GM21515 (cell line): ENCODE data around the gene TNIP1.
A peak's percentile ranks its signal among the peaks of the same experiment; 100 is the strongest.

Source experiments
- ATAC-seq: cut with Tn5 transposase; IDR thresholded peaks from one replicate; pipeline ENCODE4 v1.9.1; 2021; ENCODE audit not compliant: unreplicated experiment

The TNIP1 gene

DNA sequence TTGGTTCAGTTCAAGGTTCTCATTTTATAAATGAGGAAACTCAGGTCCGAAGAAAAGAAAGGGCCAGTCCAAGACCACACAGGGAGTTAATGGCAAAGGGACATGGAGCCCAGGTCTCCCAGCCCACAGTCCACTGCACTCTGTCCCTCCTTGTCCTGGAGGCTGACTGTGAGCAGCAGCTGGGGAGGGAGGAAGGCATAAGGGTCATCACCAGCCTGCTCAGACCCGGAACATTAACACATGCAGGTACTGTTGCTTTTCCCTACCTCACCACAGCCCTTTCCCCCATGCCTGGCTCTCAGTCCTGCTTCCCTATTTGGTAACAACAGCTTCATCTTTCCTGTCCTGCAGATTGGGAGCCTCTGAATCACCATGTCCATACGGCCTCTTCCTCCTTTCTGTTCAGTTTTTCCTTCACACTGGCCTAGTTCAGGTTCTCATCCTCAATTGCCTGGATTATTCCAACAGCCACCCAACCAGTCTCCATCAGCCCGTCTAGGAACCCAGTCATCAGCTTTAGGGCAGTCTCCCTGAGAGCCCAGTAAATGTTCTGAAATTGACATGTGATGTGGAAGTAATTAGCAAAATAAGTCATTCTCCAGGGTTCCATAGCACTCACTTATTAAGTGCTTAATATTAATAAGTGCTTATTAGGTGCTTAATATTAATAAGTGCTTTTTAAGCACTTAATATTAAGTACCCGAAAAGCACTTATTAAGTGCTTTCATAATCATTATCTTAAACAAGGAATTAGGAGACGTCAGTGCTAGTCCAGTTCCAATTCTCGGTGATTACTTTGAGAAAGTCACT lies 56.2 kb downstream of the TNIP1 start:
- ATAC-seq = no peak

DNA sequence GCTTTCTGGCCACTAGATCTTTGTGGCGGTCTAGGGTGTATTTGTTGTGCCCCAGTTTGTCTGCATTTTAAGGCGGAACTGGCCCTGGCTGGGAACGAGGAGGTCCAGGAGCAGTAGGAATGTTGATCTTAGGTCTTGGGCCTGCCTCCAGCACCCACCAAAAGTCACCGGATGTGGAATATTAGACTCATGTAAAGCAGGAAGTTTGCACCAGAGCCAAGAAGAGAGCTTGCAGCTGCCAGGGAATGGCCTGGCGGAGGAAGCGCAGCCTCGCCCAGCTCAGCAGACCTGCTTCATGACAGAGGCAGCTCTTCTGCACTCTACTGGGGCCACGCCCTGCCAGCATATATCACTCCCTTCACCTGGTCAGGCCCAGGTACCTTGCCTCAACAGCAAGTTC lies 57.2 kb downstream of the TNIP1 start:
- ATAC-seq = no peak

DNA sequence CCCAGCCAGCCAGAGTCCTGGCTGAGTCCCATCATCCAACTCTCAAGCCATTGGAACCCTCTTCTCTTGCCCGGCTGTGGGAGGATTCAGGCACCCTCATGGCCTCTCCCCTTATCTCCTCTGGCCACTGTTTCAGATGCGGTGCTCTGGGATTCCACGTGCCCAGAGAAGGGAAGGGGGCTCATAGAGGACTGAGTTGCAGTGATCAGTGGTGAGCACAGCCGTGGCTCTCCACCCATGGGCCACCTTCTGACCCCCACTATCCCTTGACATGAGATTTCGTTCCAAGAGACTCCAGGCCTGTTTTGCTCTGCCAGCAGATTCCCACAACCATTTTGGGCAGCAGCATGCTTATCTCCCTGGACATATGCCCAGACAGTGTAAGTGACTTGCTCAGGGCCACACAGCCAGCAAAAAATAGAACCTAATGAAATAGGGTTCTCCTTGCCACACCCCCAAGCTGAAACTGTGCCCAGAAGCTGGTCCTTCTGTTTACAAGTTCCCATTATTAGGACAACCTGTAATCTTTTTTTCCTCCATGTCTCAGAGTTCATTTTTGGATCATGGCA lies 57.7 kb downstream of the TNIP1 start:
- no peak for ATAC-seq

DNA sequence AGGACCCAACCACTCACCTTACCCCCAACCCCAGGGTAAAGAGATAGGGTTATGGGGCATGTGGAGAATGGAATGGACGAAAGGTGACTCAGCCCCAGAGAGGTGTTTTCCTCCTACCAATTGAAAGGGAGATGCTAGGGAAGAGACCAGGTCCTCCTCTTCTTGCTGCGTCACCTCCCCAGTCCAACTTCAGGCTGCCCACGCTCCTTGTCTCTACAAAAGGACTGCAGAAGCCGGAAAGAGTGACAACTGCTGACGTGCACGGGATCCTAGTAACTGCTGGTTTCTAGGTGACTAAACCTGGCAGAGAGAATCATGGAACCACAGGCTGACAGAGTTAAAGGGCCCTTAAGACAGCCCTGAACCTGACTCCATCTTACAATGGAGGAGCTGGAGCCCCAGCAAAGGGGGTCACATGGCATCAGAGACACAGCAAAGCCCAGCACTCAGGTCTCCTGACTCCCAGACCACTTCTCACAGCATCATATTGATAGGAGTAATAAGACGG lies 58.3 kb downstream of the TNIP1 start:
- no peak for ATAC-seq

DNA sequence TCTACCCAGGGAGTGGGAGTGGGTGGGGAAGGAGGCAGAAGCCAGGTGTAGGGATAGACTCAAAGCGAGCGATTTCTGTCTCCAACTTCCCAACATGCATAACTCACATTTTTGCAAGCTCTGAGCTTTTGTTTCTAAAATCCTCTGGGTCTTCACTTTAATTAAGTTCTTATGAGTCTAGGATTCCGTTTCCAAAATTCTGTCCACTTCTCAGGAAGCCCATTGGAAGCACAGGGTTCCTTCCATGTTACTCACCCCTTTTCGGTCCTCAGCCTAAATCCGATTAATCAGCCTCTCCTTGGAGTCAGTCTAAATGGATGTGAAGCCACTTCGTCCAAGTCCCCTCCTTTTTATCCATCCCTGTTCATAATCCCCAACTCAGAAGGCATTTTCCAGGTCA lies 59.1 kb downstream of the TNIP1 start:
- no peak for ATAC-seq

DNA sequence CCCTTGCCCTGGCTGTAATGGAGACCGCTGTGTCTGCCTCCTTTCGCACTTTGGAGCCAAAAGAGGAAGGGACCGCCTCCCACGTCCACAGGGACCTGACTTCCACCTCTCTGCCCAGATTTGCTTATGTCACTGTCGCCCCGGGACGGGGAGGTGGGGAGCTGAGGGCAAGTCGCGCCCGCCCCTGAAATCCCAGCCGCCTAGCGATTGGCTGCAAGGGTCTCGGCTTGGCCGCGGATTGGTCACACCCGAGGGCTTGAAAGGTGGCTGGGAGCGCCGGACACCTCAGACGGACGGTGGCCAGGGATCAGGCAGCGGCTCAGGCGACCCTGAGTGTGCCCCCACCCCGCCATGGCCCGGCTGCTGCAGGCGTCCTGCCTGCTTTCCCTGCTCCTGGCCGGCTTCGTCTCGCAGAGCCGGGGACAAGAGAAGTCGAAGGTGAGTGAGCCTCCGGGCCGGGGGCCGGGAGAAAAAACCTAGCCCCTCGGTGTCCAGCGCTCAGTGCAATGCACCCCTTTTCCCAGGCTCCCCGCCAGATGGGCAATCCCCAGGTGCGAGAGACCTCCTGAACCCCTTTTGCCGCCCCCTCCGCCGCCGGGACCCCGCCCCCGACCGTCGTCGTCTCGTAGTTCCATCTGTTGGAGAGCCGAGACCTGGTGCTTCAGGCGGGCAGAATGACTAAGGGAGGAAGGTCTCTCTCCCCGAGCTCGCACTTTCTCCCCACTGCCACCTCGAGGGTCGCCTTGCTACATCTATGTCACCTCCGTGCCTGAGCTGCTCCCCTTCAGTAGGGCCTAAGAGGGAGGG lies 60.3 kb downstream of the TNIP1 start, which contains the start of gene GPX3:
GPX3 (plus strand) TSS at position 288 of the 807 bp plus-strand sequence; CDS start at position 352, 64 bp downstream.
- peak; percentile 74 for ATAC-seq

DNA sequence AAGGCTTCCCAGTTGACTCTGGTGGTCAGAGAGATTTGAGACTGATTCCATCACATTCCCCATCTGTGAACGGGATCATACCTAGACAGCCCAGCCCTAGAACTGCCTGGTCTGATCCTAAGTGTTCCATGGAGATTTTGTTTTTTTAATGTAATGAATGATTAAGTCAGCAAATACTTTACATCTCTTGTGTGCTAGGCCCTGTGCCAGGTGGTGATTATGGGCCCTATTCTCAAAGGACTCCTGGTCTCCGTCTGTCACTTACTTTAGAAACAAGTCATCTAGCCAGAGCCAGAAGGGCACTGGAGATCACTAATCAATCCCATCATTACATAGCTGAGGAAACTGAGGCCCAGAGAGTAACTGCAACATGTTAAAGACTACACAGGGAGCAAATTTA lies 61.5 kb downstream of the TNIP1 start:
- ATAC-seq = no peak

DNA sequence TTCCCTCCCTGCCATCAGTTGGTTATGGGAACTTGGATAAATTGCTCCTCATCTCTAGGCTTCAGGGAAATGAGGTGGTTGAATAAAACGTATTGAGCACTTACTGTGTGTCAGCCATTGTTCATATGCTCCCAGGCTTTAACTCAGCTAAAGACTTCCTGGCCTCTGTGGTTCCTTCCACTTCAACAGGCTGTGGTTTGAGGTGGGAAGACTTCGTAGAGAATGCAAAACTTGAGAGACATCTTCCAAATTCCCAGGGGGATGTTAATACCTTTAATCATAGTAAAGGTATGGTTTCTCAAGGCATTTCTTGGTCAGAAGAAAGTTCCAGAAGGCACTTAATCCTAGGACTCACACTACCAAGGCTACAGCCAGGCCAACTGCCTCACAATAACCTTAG lies 62.0 kb downstream of the TNIP1 start:
- no peak for ATAC-seq

DNA sequence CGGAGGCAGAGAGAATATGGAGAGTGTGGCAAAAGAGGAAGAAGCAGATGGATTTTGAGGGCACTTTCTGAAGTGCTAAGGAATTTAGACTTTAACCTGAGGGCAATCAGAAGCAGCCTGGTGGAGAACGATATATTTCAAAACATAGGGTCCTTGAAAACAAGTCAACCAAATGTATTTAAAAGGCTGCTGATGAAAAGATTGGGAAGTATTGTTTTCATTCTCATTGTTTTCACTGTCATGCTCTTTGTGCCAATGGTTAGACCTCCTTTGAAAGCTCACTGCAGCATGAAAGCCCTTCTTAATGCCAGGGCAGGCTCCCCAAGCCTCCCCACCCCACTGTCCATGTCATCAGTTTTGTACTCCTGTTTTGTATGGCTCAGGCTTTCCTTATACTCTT lies 62.9 kb downstream of the TNIP1 start:
- ATAC-seq = no peak

DNA sequence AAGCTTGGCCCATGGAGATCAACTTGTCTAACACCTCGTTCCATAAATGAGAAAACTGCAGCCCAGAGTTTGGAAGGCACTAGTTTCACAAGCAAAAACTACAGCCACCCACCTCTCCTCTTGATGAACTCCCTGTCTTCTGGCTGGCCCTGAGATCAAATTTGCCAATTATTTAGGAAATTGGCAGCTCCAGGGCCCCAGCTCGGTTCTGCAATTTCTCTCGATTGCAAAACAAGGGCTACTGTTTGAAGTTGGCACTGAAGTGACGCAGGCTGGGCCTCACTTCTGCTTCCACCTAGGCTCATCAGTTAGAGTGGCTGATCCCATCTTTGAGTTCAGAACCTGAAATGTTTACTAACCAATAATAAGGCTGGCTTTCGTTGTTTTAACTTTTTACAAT lies 64.1 kb downstream of the TNIP1 start:
- no peak for ATAC-seq

DNA sequence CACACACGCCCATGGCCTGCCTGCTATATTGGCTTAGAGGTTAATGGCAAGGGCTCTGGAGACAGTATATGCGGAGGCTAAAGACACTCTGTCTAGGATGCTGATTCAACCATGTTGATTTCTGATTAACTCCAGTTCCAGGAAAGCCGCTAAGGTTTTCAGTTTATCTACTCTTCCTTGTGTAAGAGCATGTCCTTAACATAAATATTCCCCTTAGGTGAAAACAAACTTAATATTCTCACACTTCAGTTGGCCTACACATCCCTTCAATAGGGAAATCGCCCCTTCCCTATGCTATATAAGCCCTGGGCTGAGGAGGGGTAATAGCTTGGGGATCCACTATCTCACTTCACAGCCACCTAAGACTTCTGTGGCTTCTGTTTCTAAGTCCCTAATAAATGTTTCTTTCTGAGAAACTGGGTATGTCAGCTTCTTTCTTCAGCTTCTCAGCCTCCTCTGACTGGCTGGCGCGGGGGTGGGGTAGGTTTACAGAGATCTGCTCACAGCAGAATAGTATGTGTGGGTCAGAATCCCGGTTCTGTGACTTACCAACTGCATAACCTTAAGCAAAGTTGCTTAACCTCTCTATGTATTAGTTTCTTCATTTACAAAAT lies 64.8 kb downstream of the TNIP1 start:
- no peak for ATAC-seq

DNA sequence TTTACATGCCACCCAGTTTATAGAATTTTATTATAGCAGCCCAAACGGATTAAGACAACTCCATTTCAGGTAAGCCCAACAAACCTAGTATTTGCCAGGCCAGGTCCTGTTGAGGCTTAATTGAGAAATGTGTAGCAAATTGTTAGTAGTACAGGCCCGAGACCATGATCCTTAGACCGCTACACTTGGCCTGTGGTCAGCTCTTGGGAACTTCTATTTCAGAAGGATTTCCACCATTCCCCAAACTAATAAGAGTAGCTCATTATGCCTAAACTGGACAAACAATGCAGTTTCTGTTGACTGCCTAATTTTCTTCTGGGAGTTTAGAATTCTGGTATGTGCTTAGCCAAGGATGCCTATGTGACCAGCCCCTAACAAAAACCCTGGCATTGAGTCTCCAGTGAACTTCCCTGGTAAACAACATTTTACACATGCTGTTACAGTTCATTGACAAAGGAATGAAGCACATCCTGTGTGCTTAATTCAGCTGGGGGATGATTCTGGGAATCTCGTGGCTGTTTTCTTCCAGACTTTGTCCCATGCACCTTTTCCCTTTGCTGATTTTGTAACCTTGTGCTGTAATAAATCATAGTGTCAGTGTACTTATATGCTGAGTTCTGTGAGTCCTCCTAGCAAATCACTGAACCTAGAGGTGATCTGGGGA lies 66.0 kb downstream of the TNIP1 start:
- no peak for ATAC-seq

DNA sequence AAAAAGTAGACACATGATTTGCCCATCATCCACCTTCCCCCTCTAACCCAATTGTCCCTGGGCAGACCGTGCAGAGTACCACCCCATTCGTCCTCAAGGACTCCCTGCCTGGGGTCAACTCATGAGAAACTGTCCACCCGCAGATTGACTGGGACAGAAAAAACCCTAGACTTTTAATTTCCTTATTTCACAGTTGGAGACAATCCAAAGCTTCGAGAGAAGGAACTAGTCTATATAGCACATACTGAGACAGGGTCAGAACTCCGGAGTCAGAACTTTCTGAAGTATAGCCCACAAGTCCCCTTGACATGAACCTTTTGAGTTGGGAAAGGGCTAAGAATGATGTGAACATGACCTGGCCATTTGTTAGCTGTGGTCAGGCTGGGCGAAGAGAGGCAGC lies 68.0 kb downstream of the TNIP1 start:
- ATAC-seq = no peak

DNA sequence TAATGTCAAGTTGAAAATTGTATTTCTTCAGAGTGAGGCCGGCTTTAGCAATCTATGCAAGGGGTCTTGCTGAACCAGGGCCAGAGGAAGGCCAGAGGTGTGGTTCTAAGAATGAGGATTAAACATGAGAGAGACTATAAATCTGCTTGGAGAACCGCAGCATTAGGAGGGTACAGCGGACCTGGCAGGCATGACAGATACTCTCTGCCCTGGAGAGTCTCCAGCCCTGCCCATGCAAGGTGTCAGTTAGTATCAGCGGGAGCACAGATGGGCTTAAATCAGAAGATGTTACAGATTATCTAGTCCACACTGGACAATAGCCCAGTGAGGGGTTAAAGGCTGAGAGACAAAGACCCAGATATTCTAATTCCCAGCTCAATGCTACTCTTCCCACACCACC lies 71.9 kb downstream of the TNIP1 start:
- ATAC-seq = no peak

DNA sequence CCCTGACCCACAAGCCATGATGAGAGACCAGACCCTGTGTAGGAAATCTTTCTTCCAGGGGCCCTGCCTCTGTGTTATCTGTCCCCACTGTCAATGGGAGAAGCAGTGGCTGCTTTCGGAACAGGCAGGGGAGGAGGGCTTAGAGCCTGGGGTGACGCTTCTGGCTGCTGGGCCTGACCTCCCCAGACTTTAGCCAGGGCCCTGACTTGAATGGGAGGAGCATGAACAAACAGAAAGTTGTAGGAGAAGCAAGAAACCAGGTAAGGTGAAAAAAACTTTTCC lies 72.7 kb downstream of the TNIP1 start:
- ATAC-seq = no peak

DNA sequence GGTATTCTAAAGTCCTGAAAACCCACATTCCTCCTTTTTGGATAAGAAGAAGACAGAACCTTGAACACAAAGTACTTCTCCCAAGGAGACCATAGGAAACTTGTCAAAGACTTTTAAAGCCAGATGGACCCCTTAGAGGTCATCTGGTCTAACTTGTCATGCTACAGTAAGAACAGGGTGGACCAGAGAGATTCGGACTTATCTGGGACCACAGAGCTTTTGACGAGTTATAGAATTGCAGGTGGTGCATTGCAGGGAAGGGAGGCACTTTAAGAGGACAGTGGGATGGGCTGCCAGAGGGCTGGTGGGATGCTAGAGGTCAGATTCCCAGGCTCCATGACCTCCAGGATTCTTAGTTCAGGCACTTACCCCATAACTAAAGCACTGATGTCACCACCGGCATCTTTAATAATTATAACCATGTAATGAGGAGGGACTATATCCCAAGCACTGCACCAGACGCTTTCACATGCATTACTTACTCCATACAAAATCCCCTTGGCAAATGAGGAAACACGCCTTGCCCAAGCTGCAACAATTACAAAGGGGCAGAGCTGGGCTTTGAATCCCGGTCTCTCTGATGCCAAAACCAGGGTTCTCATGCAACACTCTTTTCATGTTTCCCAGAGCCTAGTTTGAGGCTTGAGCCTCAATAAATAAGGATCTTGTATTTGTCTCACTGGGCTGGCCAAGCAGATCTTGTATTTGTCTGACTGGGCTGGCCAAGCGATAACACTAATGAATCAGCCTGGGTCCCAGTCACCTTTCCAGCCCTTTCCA lies 73.2 kb downstream of the TNIP1 start:
- no peak for ATAC-seq

DNA sequence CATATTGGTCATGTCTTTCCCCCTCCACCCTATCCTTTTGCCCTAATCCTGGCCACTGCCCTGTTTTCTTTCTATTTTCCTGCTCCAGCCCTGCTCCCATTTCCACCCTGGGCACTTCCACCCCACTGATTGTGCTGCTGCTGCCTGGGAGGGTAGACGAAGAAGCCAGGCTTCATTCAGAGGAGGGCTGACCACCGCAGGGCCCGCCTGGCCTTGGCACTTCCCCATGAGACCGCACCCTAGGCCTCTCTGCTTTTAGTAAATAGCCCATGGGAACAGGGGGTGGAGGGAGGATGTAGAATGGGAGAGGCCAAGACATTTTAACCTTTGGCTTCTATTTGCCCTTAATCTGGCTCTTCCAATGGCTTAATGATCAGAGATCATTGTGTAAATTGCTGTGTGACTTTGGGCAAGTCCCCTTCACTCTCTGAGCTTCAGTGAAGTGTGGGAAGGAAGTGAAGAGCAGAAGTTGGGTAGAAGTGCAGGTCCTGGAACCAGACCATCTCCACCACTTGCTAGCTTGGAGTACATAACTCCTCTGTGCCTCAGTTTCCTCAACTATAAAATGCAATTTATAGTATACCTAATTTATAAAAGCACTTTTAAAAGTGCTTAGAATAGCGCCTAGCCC lies 74.0 kb downstream of the TNIP1 start:
- no peak for ATAC-seq

DNA sequence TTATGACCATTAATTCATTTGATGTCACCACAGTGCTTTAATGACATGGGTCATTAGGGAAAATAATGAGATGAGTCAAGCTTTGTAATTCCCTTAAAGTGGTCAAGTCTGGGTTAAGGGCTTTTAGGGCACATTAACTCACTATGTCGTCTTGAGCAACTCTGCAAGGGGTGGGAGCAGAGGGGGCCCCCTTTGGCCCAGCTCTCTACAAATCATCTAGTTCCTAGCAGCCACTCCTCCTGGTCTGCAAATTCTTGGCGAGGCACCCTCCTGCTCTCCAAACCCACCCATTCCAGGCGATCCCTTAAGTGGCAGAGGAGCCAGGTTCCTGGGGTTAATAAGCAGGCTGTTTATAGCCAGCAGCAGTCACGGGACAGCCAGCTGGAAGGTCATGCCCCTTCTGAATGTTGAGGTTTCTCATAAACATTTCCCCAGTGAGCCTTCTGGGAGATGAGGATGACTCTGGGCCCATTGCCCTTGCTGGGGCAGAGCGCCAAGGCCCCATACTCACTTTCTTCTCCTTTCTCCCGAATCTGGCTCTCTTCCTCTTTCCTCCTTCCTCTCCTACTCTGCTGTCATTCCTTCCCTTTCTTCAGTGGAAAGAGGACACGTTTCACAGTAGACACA lies 74.8 kb downstream of the TNIP1 start:
- no peak for ATAC-seq

DNA sequence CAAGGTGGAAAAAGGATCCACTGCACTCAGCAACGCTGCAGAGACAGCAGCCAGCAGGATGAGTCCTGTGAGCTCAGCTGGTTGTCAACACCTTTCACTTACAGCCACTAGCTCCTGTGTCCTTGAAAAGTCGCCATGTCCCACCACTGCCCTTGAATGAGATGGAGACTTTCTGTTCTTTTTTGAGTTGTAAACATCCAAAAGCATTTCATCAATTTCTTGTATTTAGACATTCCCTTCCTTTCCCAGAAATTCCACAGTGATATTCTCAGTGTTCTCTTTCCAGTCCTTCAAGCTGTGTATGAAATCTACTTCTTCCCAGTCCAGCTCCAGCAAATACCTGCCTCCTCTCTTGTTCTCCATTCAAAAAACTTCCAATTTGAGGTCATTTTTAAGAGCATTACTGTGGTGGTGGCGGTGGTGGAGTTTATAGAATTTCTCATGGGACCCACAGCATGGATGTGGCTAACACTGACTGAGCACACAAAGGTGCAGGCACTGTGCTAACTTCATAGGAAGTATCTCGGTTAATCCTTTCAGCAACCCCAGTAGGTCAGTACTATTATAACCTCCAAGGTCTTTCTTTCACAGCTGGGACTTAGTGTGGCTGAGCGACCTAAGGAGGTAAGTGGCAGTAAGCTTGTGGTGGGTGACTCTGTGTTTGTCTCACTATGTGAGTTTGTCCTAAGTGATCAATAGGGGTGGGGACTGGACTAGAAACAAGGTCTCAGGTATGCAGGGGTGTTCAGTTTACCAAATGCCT lies 75.5 kb downstream of the TNIP1 start:
- ATAC-seq = no peak
